HEK293T (cell line): ENCODE data around the gene CD2BP2.

ENCODE experiments used
- ARNT ChIP-seq: fragments of 450-650 bp; IDR thresholded peaks from 2 replicates; pipeline ENCODE4 v1.6.1; 2017; ENCODE audit warnings: mild to moderate bottlenecking
- BHLHE40 ChIP-seq: fragments of 450-650 bp; IDR thresholded peaks from 2 replicates; pipeline ENCODE4 v1.6.1; 2016; ENCODE audit warnings: mild to moderate bottlenecking, moderate library complexity, borderline replicate concordance
- CTBP1 ChIP-seq: fragments of 450-650 bp; IDR thresholded peaks from 2 replicates; pipeline ENCODE4 v1.6.1; 2016; ENCODE audit warnings: borderline replicate concordance
- ELF4 ChIP-seq: fragments of 450-650 bp; IDR thresholded peaks from 2 replicates; pipeline ENCODE4 v1.6.1; 2017; ENCODE audit warnings: antibody characterized with exemption
- FOXK2 ChIP-seq: fragments of 450-650 bp; IDR thresholded peaks from 2 replicates; pipeline ENCODE4 v1.6.1; 2016; ENCODE audit warnings: mild to moderate bottlenecking
- FOXM1 ChIP-seq: fragments of 450-650 bp; IDR thresholded peaks from 2 replicates; pipeline ENCODE4 v1.6.1; 2017; ENCODE audit warnings: mild to moderate bottlenecking, borderline replicate concordance
- HDGF ChIP-seq: fragments of 450-650 bp; IDR thresholded peaks from 2 replicates; pipeline ENCODE4 v1.6.1; 2017; ENCODE audit warnings: antibody characterized with exemption, borderline replicate concordance
- SP1 ChIP-seq: fragments of 450-650 bp; IDR thresholded peaks from 2 replicates; pipeline ENCODE4 v1.6.1; 2017
- SUZ12 ChIP-seq: fragments of 450-650 bp; IDR thresholded peaks from 2 replicates; pipeline ENCODE4 v1.6.1; 2016; ENCODE audit warnings: mild to moderate bottlenecking
- TF ChIP-seq, protein P1 (sequence below): fragments of 450-650 bp; IDR thresholded peaks from 2 replicates; pipeline ENCODE4 v1.6.1; 2016

DNA sequence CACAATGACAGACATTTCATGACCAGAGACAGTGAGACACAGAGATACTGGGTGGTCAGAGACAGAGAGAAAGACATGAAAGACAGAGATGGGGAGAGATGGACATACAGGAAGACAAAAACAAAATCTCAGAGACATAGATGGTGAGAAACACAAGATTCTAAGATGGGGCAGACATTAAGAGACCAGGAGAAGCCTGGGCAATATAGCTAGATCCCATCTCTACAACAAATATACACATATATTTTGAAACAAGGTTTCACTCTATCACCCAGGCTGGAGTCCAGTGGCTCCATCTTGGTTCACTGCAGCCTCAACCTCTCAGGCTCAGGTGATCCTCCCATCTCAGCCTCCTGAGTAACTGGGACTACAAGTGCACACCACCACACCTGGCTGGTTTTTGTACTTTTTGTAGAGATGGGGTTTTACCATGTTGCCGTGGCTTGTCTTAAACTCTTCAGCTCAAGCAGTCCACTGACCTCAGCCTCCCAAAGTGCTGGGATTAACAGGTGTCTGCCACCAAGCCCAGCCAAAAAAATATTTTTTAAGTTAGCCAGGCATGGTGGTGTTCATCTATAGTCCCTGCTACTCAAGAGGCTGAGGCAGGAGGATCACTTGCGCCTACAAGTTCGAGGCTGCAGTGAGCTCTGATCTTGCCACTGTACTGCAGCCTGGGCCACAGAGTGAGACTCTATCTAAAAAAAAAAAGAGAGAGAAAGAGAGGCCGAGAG, 25.1 kb upstream of the CD2BP2 start:
- no peak for TF ChIP-seq FOXM1
- TF ChIP-seq HDGF = no peak
- no peak for TF ChIP-seq ARNT
- TF ChIP-seq FOXK2 = no peak
- no peak for TF ChIP-seq BHLHE40
- TF ChIP-seq SP1 = no peak
- TF ChIP-seq CTBP1 = no peak
- no peak for TF ChIP-seq ELF4
- TF ChIP-seq SUZ12 = no peak
- TF ChIP-seq, protein P1, sequence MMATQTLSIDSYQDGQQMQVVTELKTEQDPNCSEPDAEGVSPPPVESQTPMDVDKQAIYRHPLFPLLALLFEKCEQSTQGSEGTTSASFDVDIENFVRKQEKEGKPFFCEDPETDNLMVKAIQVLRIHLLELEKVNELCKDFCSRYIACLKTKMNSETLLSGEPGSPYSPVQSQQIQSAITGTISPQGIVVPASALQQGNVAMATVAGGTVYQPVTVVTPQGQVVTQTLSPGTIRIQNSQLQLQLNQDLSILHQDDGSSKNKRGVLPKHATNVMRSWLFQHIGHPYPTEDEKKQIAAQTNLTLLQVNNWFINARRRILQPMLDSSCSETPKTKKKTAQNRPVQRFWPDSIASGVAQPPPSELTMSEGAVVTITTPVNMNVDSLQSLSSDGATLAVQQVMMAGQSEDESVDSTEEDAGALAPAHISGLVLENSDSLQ = no peak
